IMR-90 (cell line): Measurements from ENCODE around the gene LSM14A. TPM values are rescaled to one million over a fixed set of nuclear protein-coding genes. Genes with fewer than 3 reads are reported as not detected.

Source experiments
- ATAC-seq: fragments of 200-7000 bp; cut with Tn5 transposase; 2 replicates; pipeline ENCODE4 v1.9.1; 2020; ENCODE audit warnings: low read depth, mild to moderate bottlenecking, moderate library complexity
- BruUV-seq: library from RNA; stranded (reverse); fragments of 400-500 nt; replicated peaks from 2 replicates; lab custom pipeline; 2021; lab: Mats Ljungman, UMichigan
- CTCF ChIA-PET: fragments of 300-600 bp; formaldehyde crosslinking; extraction: SDS; loops from one replicate; lab custom pipeline; 2021; ENCODE audit warnings: antibody characterized with exemption; lab: Yijun Ruan, JAX
- POLR2A ChIA-PET: fragments of 300-600 bp; sonication (Branson Sonifier 250); formaldehyde crosslinking; loops from one replicate; lab custom pipeline; 2022; ENCODE audit warnings: antibody characterized with exemption; ENCODE audit not compliant: unreplicated experiment; lab: Charles Lee
- DNase-seq: peaks from one replicate; pipeline ENCODE4 v3.0.0; 2013
- H2AFZ ChIP-seq: replicated peaks from 2 replicates; pipeline ENCODE3; 2013; ENCODE audit warnings: low read length, mild to moderate bottlenecking; ENCODE audit not compliant: poor library complexity
- H2AK5ac ChIP-seq: 2 replicates; pipeline ENCODE4 v1.6.1; 2013; ENCODE audit warnings: low read depth, low read length, inconsistent platforms
- H2AK9ac ChIP-seq: replicated peaks from 2 replicates; pipeline ENCODE3; 2013; ENCODE audit warnings: mild to moderate bottlenecking, low read depth, low read length, moderate library complexity; ENCODE audit not compliant: poor library complexity
- H2BK120ac ChIP-seq: 2 replicates; pipeline ENCODE4 v1.6.1; 2013; ENCODE audit warnings: low read depth, low read length, inconsistent platforms
- H2BK15ac ChIP-seq: 3 replicates; pipeline ENCODE4 v1.6.1; 2013; ENCODE audit warnings: low read depth, low read length, inconsistent platforms
- H2BK20ac ChIP-seq: 2 replicates; pipeline ENCODE4 v1.6.1; 2013; ENCODE audit warnings: low read depth, mild to moderate bottlenecking, inconsistent platforms, low read length, moderate library complexity
- H2BK5ac ChIP-seq: 2 replicates; pipeline ENCODE4 v1.6.1; 2013; ENCODE audit warnings: mild to moderate bottlenecking, low read depth, low read length, inconsistent platforms; ENCODE audit not compliant: poor library complexity, severe bottlenecking
- H3K14ac ChIP-seq: replicated peaks from 2 replicates; pipeline ENCODE4 v1.6.1; 2013; ENCODE audit warnings: low read depth, low read length, inconsistent platforms
- H3K18ac ChIP-seq: 2 replicates; pipeline ENCODE4 v1.6.1; 2013; ENCODE audit warnings: low read depth, low read length, control low read depth
- H3K23ac ChIP-seq: 2 replicates; pipeline ENCODE4 v1.6.1; 2013; ENCODE audit warnings: low read depth, low read length, inconsistent platforms
- H3K27ac ChIP-seq: 2 replicates; pipeline ENCODE4 v1.5.1; 2013; ENCODE audit warnings: mild to moderate bottlenecking, control low read depth, low read length; ENCODE audit not compliant: insufficient read depth
- H3K27me3 ChIP-seq: 2 replicates; pipeline ENCODE4 v1.6.1; 2013; ENCODE audit warnings: low read length; ENCODE audit not compliant: control insufficient read depth, insufficient read depth
- H3K36me3 ChIP-seq: 2 replicates; pipeline ENCODE4 v1.6.1; 2013; ENCODE audit warnings: low read length, mixed read lengths; ENCODE audit not compliant: control insufficient read depth, insufficient read depth
- H3K4ac ChIP-seq: 2 replicates; pipeline ENCODE4 v1.6.1; 2013; ENCODE audit warnings: low read depth, low read length, inconsistent platforms
- H3K4me1 ChIP-seq: 2 replicates; pipeline ENCODE4 v1.6.1; 2013; ENCODE audit warnings: low read length, mixed read lengths; ENCODE audit not compliant: control insufficient read depth, insufficient read depth
- H3K4me2 ChIP-seq: 2 replicates; pipeline ENCODE4 v1.6.1; 2013; ENCODE audit warnings: low read depth, mild to moderate bottlenecking, control low read depth, low read length, moderate library complexity
- H3K4me3 ChIP-seq: 2 replicates; pipeline ENCODE4 v1.5.1; 2013; ENCODE audit warnings: low read depth, mild to moderate bottlenecking, control low read depth, low read length, moderate library complexity; ENCODE audit not compliant: insufficient read depth
- H3K56ac ChIP-seq: 2 replicates; pipeline ENCODE4 v1.6.1; 2013; ENCODE audit warnings: low read length, inconsistent platforms; ENCODE audit not compliant: insufficient read depth; ENCODE audit errors: extremely low read depth
- H3K79me1 ChIP-seq, 2 experiments: 2 replicates each; pipeline ENCODE4 v1.6.1; 2013; ENCODE audit warnings: low read length in 2 of 2, inconsistent platforms in 1 of 2, low read depth in 1 of 2
- H3K9ac ChIP-seq: 2 replicates; pipeline ENCODE4 v1.6.1; 2013; ENCODE audit warnings: low read depth, low read length, control low read depth
- H3K9me1 ChIP-seq: 2 replicates; pipeline ENCODE4 v1.6.1; 2013; ENCODE audit warnings: low read length, inconsistent platforms; ENCODE audit not compliant: insufficient read depth
- H3K9me3 ChIP-seq: 2 replicates; pipeline ENCODE4 v1.6.1; 2013; ENCODE audit warnings: low read length; ENCODE audit not compliant: control insufficient read depth, insufficient read depth
- H4K20me1 ChIP-seq: 2 replicates; pipeline ENCODE4 v1.6.1; 2013; ENCODE audit warnings: low read length, inconsistent platforms; ENCODE audit not compliant: insufficient read depth
- H4K5ac ChIP-seq: 2 replicates; pipeline ENCODE4 v1.6.1; 2013; ENCODE audit warnings: mild to moderate bottlenecking, low read depth, low read length, control low read depth
- H4K8ac ChIP-seq, 2 experiments: 2 replicates each; pipeline ENCODE4 v1.6.1; 2013; ENCODE audit warnings: low read depth in 2 of 2, low read length in 2 of 2, control low read depth in 1 of 2, inconsistent platforms in 1 of 2
- H4K91ac ChIP-seq: 2 replicates; pipeline ENCODE4 v1.6.1; 2013; ENCODE audit warnings: low read depth, low read length, inconsistent platforms; ENCODE audit not compliant: insufficient read depth
- BHLHE40 ChIP-seq: fragments of 150-350 bp; IDR thresholded peaks from 2 replicates; pipeline ENCODE4 v1.6.1; 2016; ENCODE audit warnings: mild to moderate bottlenecking, low read depth, low read length
- CEBPB ChIP-seq: IDR thresholded peaks from 2 replicates; pipeline ENCODE4 v1.6.1; 2012; ENCODE audit warnings: low read depth, low read length, improper control_type of control experiment
- CHD1 ChIP-seq: IDR thresholded peaks from 2 replicates; pipeline ENCODE4 v1.6.1; 2012; ENCODE audit warnings: low read depth, low read length, improper control_type of control experiment
- ELK1 ChIP-seq: fragments of 150-350 bp; IDR thresholded peaks from 2 replicates; pipeline ENCODE4 v1.6.1; 2016; ENCODE audit warnings: low read depth, mild to moderate bottlenecking, low read length, moderate library complexity, borderline replicate concordance
- FOS ChIP-seq: fragments of 150-350 bp; IDR thresholded peaks from 2 replicates; pipeline ENCODE4 v1.6.1; 2016; ENCODE audit warnings: low read depth, low read length
- MAFK ChIP-seq: IDR thresholded peaks from 2 replicates; pipeline ENCODE4 v1.6.1; 2012; ENCODE audit warnings: low read depth, low read length, improper control_type of control experiment
- MAZ ChIP-seq: IDR thresholded peaks from 2 replicates; pipeline ENCODE4 v1.6.1; 2012; ENCODE audit warnings: low read depth, mild to moderate bottlenecking, low read length, improper control_type of control experiment, moderate library complexity, borderline replicate concordance
- MXI1 ChIP-seq: IDR thresholded peaks from 2 replicates; pipeline ENCODE4 v1.6.1; 2012; ENCODE audit warnings: low read depth, mild to moderate bottlenecking, low read length, moderate library complexity, borderline replicate concordance
- POLR2A ChIP-seq: IDR thresholded peaks from 2 replicates; pipeline ENCODE4 v1.6.1; 2012; ENCODE audit warnings: mild to moderate bottlenecking, low read depth, low read length
- RAD21 ChIP-seq: IDR thresholded peaks from 2 replicates; pipeline ENCODE4 v1.6.1; 2012; ENCODE audit warnings: low read length, improper control_type of control experiment
- RCOR1 ChIP-seq: IDR thresholded peaks from 2 replicates; pipeline ENCODE4 v1.6.1; 2012; ENCODE audit warnings: mild to moderate bottlenecking, low read length, improper control_type of control experiment; ENCODE audit not compliant: insufficient replicate concordance
- RFX5 ChIP-seq: IDR thresholded peaks from 2 replicates; pipeline ENCODE4 v1.8.0; 2012; ENCODE audit warnings: low read depth, mild to moderate bottlenecking, low read length, moderate library complexity
- WGBS, 2 experiments: methylation state at CpG; one replicate each; pipeline versions ENCODE4 v1.1.5 to v1.1.7; 2013; ENCODE audit warnings: missing lambda C conversion rate in 2 of 2; ENCODE audit not compliant: insufficient read length in 1 of 2; ENCODE audit errors: extremely low coverage in 2 of 2; 5-methylcytosine and 5-hydroxymethylcytosine counted together
- dilution Hi-C: fragments of 300-500 bp; cut with HindIII; formaldehyde crosslinking; loops from one replicate; pipeline ENCODE4 v1.14.3; 2018; ENCODE audit warnings: low sequenced_read_pairs; ENCODE audit not compliant: unreplicated experiment
- in situ Hi-C: fragments of 300-500 bp; cut with MboI; formaldehyde crosslinking; loops from 3 replicates; pipeline ENCODE4 v1.14.3; 2019; ENCODE audit warnings: low sequenced_read_pairs, inconsistent platforms, mixed read lengths
- intact Hi-C: fragments of 100-400 bp; cut with micrococcal nuclease; formaldehyde crosslinking; loops from 2 replicates; pipeline ENCODE4 v1.10.0; 2022
- polyA plus RNA-seq, 3 experiments: library from polyadenylated mRNA; depleted of rRNA; stranded (reverse); fragments of >200 nt; gene quantifications; 2 replicates each; pipeline ENCODE4 v1.2.3, GENCODE V29; 2012; ENCODE audit warnings: low replicate concordance in 1 of 3
- total RNA-seq: library from RNA; depleted of rRNA; stranded (reverse); fragments of >200 nt; gene quantifications from 2 replicates; pipeline ENCODE4 v1.2.3, GENCODE V29; 2012
- TF ChIP-seq, protein P1 (sequence below): fragments of 150-350 bp; IDR thresholded peaks from 2 replicates; pipeline ENCODE4 v1.6.1; 2017; ENCODE audit warnings: mild to moderate bottlenecking, antibody characterized with exemption, low read length, low read depth
- TF ChIP-seq, protein P2 (sequence below): conservative IDR thresholded peaks from 2 replicates; pipeline ENCODE4 v1.5.1; 2012; ENCODE audit warnings: mild to moderate bottlenecking, low read depth, low read length, improper control_type of control experiment

Gene LSM14A
- total and polyA plus RNA-seq, 2 of the 4 experiments (the other 2 are of a cell fraction), result 44.3 to 54.8 TPM

DNA sequence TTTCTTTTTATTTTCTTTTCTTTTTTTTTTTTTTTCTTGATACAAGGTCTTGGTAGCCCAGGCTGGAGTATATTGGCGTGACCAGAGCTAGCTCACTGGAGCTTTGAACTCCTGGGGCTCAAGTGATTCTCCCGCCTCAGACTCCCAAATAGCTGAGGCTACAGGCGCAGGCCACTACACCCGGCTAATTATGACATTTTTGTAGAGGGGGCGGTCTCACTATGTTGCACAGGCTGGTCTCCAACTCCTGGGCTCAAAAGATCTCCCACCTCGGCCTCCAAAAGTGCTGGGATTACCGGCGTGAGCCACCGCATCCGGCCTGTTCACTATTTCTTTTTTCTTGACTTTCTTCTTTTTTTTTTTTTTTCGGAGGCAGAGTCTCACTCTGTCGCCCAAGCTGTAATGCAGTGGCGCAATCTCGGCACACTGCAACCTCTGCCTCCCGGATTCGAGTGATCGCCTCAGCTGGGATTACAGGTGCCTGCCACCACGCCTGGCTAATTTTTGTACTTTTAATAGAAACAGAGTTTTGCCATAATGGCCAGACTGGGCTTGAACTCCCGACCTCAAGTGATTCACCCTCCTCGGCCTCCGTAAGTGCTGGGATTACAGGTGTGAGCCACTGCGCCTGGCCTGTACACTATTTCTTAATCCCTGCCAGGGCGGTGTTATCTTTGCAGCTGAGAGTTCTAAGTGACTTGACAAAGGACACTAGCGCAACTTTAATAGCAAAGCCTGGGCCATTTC, 37.1 kb upstream of the LSM14A start:
- Histone ChIP-seq H3K9me3 (no peaks in the 10 kb centered on the region), H3K27me3 (no peaks in the 10 kb centered on the region), H3K4ac (peak overlapping the region; percentile 71; the same call in 1 of the 2 replicates), H3K4me3 (peak overlapping the region; percentile 60), H2AK9ac (peak overlapping the region; percentile 80), H3K9me1 (no peaks in the 10 kb centered on the region), H3K4me1 (no peaks in the 10 kb centered on the region), H2AK5ac (0 out of 2 replicates have a peak overlapping the region, but pooled peaks have one; percentile 23), H3K4me2 (peak overlapping the region; percentile 84), H2BK20ac (no peak overlapping the region), H3K23ac (no peak overlapping the region), H4K20me1 (no peaks in the 10 kb centered on the region), H2AFZ (peak overlapping the region; percentile 100), H2BK120ac (no peak overlapping the region), H3K56ac (no peak overlapping the region), H3K9ac (peak overlapping the region; percentile 91), H4K5ac (no peak overlapping the region; the same call in 1 of the 2 replicates), H3K79me1 (peaks cover 0 to 4% of the 10 kb centered on the region in 2 experiments; a peak in 1 of 4 replicates), H4K8ac (peak overlapping the region; percentile 88 to 98), H3K14ac (peak overlapping the region; percentile 67; the same call in 1 of the 2 replicates), H2BK15ac (no peak overlapping the region), H2BK5ac (no peak overlapping the region), H3K36me3 (no peaks in the 10 kb centered on the region), H4K91ac (no peak overlapping the region), H3K18ac (no peak overlapping the region), H3K27ac (no peak overlapping the region)
- 85% methylated on average over 6 of the region's 24 CpGs; no CpG with 5 or more reads in 1 of the 2 experiments for WGBS, 2 experiments
- no TSS peak for BruUV-seq
- DNase-seq (no peak), ATAC-seq (no peak)
- in situ Hi-C loops (loop anchor here (25.0 kb wide), 1 partner anchor 577 kb away; no protein-coding TSS in a partner anchor), intact Hi-C loops (no loop called here), dilution Hi-C loops (no loop called here)
- ChIA-PET CTCF (interaction anchor here (1.0 kb wide), 1 partner anchor 10 kb away, joined by 3 read pairs; no protein-coding TSS in a partner anchor), POLR2A (no interaction called here)
- no peak for TF ChIP-seq BHLHE40
- TF ChIP-seq MXI1, result no peak
- TF ChIP-seq CEBPB, result no peak
- TF ChIP-seq FOS, result no peak
- TF ChIP-seq RFX5, result no peak
- no peak for TF ChIP-seq MAZ
- no peak for TF ChIP-seq CHD1
- TF ChIP-seq RAD21, result no peak
- TF ChIP-seq POLR2A, result no peak
- no peak for TF ChIP-seq MAFK
- TF ChIP-seq, protein P1, sequence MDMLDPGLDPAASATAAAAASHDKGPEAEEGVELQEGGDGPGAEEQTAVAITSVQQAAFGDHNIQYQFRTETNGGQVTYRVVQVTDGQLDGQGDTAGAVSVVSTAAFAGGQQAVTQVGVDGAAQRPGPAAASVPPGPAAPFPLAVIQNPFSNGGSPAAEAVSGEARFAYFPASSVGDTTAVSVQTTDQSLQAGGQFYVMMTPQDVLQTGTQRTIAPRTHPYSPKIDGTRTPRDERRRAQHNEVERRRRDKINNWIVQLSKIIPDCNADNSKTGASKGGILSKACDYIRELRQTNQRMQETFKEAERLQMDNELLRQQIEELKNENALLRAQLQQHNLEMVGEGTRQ, result no peak
- TF ChIP-seq, protein P2, sequence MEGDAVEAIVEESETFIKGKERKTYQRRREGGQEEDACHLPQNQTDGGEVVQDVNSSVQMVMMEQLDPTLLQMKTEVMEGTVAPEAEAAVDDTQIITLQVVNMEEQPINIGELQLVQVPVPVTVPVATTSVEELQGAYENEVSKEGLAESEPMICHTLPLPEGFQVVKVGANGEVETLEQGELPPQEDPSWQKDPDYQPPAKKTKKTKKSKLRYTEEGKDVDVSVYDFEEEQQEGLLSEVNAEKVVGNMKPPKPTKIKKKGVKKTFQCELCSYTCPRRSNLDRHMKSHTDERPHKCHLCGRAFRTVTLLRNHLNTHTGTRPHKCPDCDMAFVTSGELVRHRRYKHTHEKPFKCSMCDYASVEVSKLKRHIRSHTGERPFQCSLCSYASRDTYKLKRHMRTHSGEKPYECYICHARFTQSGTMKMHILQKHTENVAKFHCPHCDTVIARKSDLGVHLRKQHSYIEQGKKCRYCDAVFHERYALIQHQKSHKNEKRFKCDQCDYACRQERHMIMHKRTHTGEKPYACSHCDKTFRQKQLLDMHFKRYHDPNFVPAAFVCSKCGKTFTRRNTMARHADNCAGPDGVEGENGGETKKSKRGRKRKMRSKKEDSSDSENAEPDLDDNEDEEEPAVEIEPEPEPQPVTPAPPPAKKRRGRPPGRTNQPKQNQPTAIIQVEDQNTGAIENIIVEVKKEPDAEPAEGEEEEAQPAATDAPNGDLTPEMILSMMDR, result no peak
- TF ChIP-seq RCOR1, result no peak
- TF ChIP-seq ELK1, result no peak
